GM12878 (cell line): Measurements from ENCODE around the gene UBE2D1. TPM values are rescaled to one million over a fixed set of nuclear protein-coding genes. Genes with fewer than 3 reads are reported as not detected.

Experiments used
- ATAC-seq: fragments of 200-7000 bp; cut with Tn5 transposase; 3 replicates; pipeline ENCODE4 v1.9.1; 2020; ENCODE audit warnings: mild to moderate bottlenecking, moderate library complexity
- BruUV-seq: library from RNA; stranded (reverse); fragments of 400-500 nt; replicated peaks from 2 replicates; lab custom pipeline; 2021; lab: Mats Ljungman, UMichigan
- CTCF ChIA-PET: fragments of 300-600 bp; sonication (Branson Sonifier 250); formaldehyde crosslinking; extraction: SDS; loops from one replicate; lab custom pipeline; 2021; ENCODE audit warnings: inconsistent platforms; lab: Yijun Ruan, JAX
- POLR2A ChIA-PET: fragments of 350-600 bp; formaldehyde crosslinking; extraction: SDS; loops from one replicate; lab custom pipeline; 2021; ENCODE audit warnings: inconsistent platforms; lab: Charles Lee
- RAD21 ChIA-PET: fragments of 300-600 bp; sonication (Branson Sonifier 250); formaldehyde crosslinking; loops from one replicate; lab custom pipeline; 2023; ENCODE audit warnings: antibody characterized with exemption; ENCODE audit not compliant: unreplicated experiment; lab: Charles Lee
- SMC1A ChIA-PET: fragments of 300-600 bp; sonication (Branson Sonifier 250); formaldehyde crosslinking; loops from one replicate; lab custom pipeline; 2023; ENCODE audit not compliant: unreplicated experiment, uncharacterized antibody; lab: Charles Lee
- DNase-seq: peaks from one replicate; pipeline ENCODE4 v3.0.0-alpha.2; 2011; ENCODE audit warnings: low read depth, low spot score
- FAIRE-seq: peaks from 3 replicates; lab custom pipeline; 2011; peaks lifted over from hg19 to GRCh38; lab: Jason Lieb, UNC
- H2AFZ ChIP-seq: 2 replicates; pipeline ENCODE4 v1.6.0; 2011; ENCODE audit warnings: low read depth, low read length, control low read depth; ENCODE audit not compliant: control insufficient read depth
- H3K27ac ChIP-seq: 2 replicates; pipeline ENCODE4 v1.5.1; 2011; ENCODE audit warnings: control low read depth; ENCODE audit not compliant: control insufficient read depth, insufficient read depth
- H3K27me3 ChIP-seq, 2 experiments: replicated peaks in 1 of 2; 2 replicates each; pipeline versions ENCODE4 v1.6.0 to v1.6.1; 2011; ENCODE audit warnings: low read length in 1 of 2; ENCODE audit not compliant: control insufficient read depth in 2 of 2, insufficient read depth in 2 of 2
- H3K36me3 ChIP-seq, 2 experiments: 2 replicates each; pipeline ENCODE4 v1.5.1; 2011; ENCODE audit warnings: low read length in 1 of 2; ENCODE audit not compliant: control insufficient read depth in 2 of 2, insufficient read depth in 2 of 2
- H3K4me1 ChIP-seq: 2 replicates; pipeline ENCODE4 v1.6.1; 2011; ENCODE audit warnings: mild to moderate bottlenecking, low read length, moderate library complexity, mixed read lengths; ENCODE audit not compliant: control insufficient read depth, insufficient read depth
- H3K4me2 ChIP-seq: 2 replicates; pipeline ENCODE4 v1.6.0; 2011; ENCODE audit warnings: control low read depth; ENCODE audit not compliant: control insufficient read depth, insufficient read depth
- H3K4me3 ChIP-seq: fragments of 200-600 bp; sonication (generic); 2 replicates; pipeline ENCODE4 v1.5.1; 2016
- H3K79me2 ChIP-seq: 2 replicates; pipeline ENCODE4 v1.6.0; 2011; ENCODE audit warnings: low read length; ENCODE audit not compliant: control insufficient read depth, insufficient read depth
- H3K9ac ChIP-seq: 2 replicates; pipeline ENCODE4 v1.8.0; 2011; ENCODE audit warnings: low read length, control low read depth, mixed read lengths; ENCODE audit not compliant: control insufficient read depth, insufficient read depth
- H3K9me3 ChIP-seq: replicated peaks from 3 replicates; pipeline ENCODE4 v1.5.1; 2011; ENCODE audit warnings: mild to moderate bottlenecking, low read length; ENCODE audit not compliant: control insufficient read depth, insufficient read depth
- H4K20me1 ChIP-seq: 2 replicates; pipeline ENCODE4 v1.6.0; 2011; ENCODE audit not compliant: control insufficient read depth, insufficient read depth
- BRCA1 ChIP-seq: IDR thresholded peaks from 2 replicates; pipeline ENCODE4 v1.6.1; 2011; ENCODE audit warnings: low read depth, low read length, improper control_type of control experiment
- CHD4 ChIP-seq: fragments of 200-600 bp; sonication (generic); IDR thresholded peaks from 2 replicates; pipeline ENCODE4 v1.6.1; 2016; ENCODE audit warnings: mild to moderate bottlenecking
- KDM1A ChIP-seq: fragments of 200-600 bp; sonication (generic); IDR thresholded peaks from 2 replicates; pipeline ENCODE4 v1.6.1; 2016; ENCODE audit warnings: borderline replicate concordance
- MTA3 ChIP-seq: IDR thresholded peaks from 2 replicates; pipeline ENCODE4 v1.6.1; 2012; ENCODE audit warnings: low read length, inconsistent platforms, borderline replicate concordance
- RELA ChIP-seq: fragments of 450-650 bp; IDR thresholded peaks from 2 replicates; pipeline ENCODE4 v1.8.0; 2014; ENCODE audit warnings: borderline replicate concordance; ENCODE audit not compliant: partially characterized antibody
- SPI1 ChIP-seq: IDR thresholded peaks from 2 replicates; pipeline ENCODE4 v1.6.1; 2011; ENCODE audit warnings: low read depth, mild to moderate bottlenecking, low read length, moderate library complexity, borderline replicate concordance; ENCODE audit not compliant: insufficient read depth
- WRNIP1 ChIP-seq: IDR thresholded peaks from 2 replicates; pipeline ENCODE4 v1.6.1; 2011; ENCODE audit warnings: low read depth, low read length, improper control_type of control experiment, borderline replicate concordance
- WGBS: methylation state at CpG from one replicate; pipeline ENCODE4 v1.1.6; 2016; ENCODE audit warnings: low lambda C conversion rate; ENCODE audit not compliant: insufficient replicate concordance, insufficient coverage; ENCODE audit errors: missing lambda C conversion rate; 5-methylcytosine and 5-hydroxymethylcytosine counted together
- in situ Hi-C: fragments of 300-500 bp; cut with MboI; formaldehyde crosslinking; loops from 9 replicates; pipeline ENCODE4 v1.14.3; 2018; ENCODE audit warnings: mixed read lengths
- intact Hi-C: fragments of 100-400 bp; cut with micrococcal nuclease; formaldehyde crosslinking; loops from one replicate; pipeline ENCODE4 v1.14.2; 2022; ENCODE audit not compliant: unreplicated experiment
- polyA plus RNA-seq, 11 experiments: library from polyadenylated mRNA; depleted of rRNA in 4 of 11; unstranded in 6 of 11; stranded (reverse) in 5 of 11; fragments of >200 nt; fragmentation: Nextera tagmentation in 4 of 11; fragmentation: Illumina TruSeq in 1 of 11; extraction: Ambion mirVana in 4 of 11; extraction: Trizol in 1 of 11; gene quantifications; 1 replicate in 1 of 11; 2 replicates in 10 of 11; pipeline versions ENCODE4 v1.2.1 to v1.2.3, GENCODE V29; 2011 to 2016; ENCODE audit warnings: inconsistent platforms in 2 of 11, missing spikeins in 2 of 11, low read depth in 1 of 11
- total RNA-seq, 4 experiments: library from RNA; depleted of rRNA in 3 of 4; stranded (reverse); fragments of >200 nt in 3 of 4; fragmentation: Illumina TruSeq in 1 of 4; extraction: Trizol in 1 of 4; gene quantifications; 2 replicates each; pipeline versions ENCODE4 v1.2.1 to v1.2.3, GENCODE V29; 2013 to 2021
- TF ChIP-seq, protein P1 (sequence below), 3 experiments: IDR thresholded peaks in 2 of 3; conservative IDR thresholded peaks in 1 of 3; 2 replicates each; pipeline ENCODE4 v1.5.1; 2011; ENCODE audit warnings: low read depth in 3 of 3, low read length in 3 of 3, mild to moderate bottlenecking in 3 of 3, control low read depth in 2 of 3, moderate library complexity in 2 of 3, inconsistent platforms in 1 of 3, mixed read lengths in 1 of 3; ENCODE audit not compliant: control insufficient read depth in 2 of 3, insufficient read depth in 1 of 3; ENCODE audit errors: extremely low read depth in 1 of 3
- TF ChIP-seq, protein P2 (sequence below): IDR thresholded peaks from 2 replicates; pipeline ENCODE4 v1.6.1; 2012; ENCODE audit warnings: low read depth, low read length, improper control_type of control experiment
- TF ChIP-seq, protein P3 (sequence below): fragments of 450-650 bp; formaldehyde crosslinking; IDR thresholded peaks from 2 replicates; pipeline ENCODE4 v1.4.0; 2020; ENCODE audit warnings: mild to moderate bottlenecking, moderate library complexity
- TF ChIP-seq, protein P4 (sequence below): fragments of 450-650 bp; IDR thresholded peaks from 2 replicates; pipeline ENCODE4 v1.6.1; 2017; ENCODE audit warnings: antibody characterized with exemption, mild to moderate bottlenecking, moderate library complexity

The UBE2D1 gene
- total and polyA plus RNA-seq, 10 of the 15 experiments (the other 5 are each of a cell fraction or from before 2014, with no cell fraction given), result 6.1 to 32.0 (median 15.5) TPM

DNA sequence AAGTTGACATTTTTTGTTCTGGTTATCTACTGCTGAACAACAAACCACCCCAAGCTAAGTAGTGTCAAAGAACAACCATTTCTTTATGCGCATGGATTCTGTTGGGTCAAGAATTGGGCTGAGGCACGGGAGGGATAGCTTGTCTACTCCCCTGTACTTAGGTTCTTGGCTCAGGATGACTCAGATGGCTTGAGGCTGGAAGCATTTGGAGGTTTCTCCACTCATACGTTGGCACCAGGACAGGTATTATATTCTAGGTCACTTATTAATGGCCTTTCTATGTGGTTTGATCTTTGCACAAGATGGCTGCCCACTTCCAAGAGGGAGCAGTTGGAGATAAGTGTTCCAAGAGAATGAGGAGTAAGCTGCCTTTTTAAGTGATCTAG, 38.6 kb downstream of the UBE2D1 start (continued):
- TF ChIP-seq, protein P1, sequence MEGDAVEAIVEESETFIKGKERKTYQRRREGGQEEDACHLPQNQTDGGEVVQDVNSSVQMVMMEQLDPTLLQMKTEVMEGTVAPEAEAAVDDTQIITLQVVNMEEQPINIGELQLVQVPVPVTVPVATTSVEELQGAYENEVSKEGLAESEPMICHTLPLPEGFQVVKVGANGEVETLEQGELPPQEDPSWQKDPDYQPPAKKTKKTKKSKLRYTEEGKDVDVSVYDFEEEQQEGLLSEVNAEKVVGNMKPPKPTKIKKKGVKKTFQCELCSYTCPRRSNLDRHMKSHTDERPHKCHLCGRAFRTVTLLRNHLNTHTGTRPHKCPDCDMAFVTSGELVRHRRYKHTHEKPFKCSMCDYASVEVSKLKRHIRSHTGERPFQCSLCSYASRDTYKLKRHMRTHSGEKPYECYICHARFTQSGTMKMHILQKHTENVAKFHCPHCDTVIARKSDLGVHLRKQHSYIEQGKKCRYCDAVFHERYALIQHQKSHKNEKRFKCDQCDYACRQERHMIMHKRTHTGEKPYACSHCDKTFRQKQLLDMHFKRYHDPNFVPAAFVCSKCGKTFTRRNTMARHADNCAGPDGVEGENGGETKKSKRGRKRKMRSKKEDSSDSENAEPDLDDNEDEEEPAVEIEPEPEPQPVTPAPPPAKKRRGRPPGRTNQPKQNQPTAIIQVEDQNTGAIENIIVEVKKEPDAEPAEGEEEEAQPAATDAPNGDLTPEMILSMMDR (IDR thresholded peaks at IDR 0.05 in 2 of 3, conservative IDR thresholded peaks at IDR 0.05 in 1 of 3; ENCODE audit: control insufficient read depth in 2 of 3, extremely low read depth in 1 of 3, insufficient read depth in 1 of 3, low read depth in 3 of 3, low read length in 3 of 3), result no peak
- TF ChIP-seq CHD4 (no peak), KDM1A (no peak), BRCA1 (no peak), SPI1 (no peak)
- TF ChIP-seq, protein P2, sequence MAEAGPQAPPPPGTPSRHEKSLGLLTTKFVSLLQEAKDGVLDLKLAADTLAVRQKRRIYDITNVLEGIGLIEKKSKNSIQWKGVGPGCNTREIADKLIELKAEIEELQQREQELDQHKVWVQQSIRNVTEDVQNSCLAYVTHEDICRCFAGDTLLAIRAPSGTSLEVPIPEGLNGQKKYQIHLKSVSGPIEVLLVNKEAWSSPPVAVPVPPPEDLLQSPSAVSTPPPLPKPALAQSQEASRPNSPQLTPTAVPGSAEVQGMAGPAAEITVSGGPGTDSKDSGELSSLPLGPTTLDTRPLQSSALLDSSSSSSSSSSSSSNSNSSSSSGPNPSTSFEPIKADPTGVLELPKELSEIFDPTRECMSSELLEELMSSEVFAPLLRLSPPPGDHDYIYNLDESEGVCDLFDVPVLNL, result no peak

DNA sequence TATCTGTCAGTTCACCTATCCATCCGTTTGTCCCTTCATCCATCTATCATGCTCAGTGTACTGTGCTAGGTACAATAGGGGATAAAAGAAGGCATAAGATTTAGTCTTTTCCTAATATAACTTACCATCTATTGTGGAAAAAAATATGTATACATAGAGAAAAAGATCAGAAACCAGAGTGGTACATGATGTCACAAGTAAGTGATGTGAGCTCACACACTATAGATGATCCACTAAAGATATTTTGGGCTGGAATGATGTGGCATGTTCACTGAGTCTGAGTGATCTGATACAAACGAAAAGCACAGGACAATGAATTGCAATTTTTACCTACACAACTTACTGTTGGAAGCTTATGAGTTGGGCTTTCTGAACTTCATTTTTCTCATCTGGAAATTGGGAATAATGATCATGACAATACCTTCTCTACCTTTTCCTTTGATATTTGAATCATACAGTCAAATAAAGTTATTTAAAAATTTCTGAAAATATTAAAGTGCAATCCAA, 47.7 kb downstream of the UBE2D1 start:
- Histone ChIP-seq H3K4me1 (peaks cover 5% of the 10 kb centered on the region), H3K4me2 (no peak overlapping the region), H3K27ac (no peak overlapping the region), H3K9ac (no peak overlapping the region), H3K9me3 (no peaks in the 10 kb centered on the region), H3K4me3 (no peak overlapping the region), H4K20me1 (no peaks in the 10 kb centered on the region), H2AFZ (no peak overlapping the region), H3K36me3 (no peaks in the 10 kb centered on the region), H3K79me2 (peaks cover 26% of the 10 kb centered on the region), H3K27me3 (no peaks in the 10 kb centered on the region)
- TF ChIP-seq WRNIP1 (no peak), RELA (no peak), MTA3 (no peak)
- TF ChIP-seq, protein P3, sequence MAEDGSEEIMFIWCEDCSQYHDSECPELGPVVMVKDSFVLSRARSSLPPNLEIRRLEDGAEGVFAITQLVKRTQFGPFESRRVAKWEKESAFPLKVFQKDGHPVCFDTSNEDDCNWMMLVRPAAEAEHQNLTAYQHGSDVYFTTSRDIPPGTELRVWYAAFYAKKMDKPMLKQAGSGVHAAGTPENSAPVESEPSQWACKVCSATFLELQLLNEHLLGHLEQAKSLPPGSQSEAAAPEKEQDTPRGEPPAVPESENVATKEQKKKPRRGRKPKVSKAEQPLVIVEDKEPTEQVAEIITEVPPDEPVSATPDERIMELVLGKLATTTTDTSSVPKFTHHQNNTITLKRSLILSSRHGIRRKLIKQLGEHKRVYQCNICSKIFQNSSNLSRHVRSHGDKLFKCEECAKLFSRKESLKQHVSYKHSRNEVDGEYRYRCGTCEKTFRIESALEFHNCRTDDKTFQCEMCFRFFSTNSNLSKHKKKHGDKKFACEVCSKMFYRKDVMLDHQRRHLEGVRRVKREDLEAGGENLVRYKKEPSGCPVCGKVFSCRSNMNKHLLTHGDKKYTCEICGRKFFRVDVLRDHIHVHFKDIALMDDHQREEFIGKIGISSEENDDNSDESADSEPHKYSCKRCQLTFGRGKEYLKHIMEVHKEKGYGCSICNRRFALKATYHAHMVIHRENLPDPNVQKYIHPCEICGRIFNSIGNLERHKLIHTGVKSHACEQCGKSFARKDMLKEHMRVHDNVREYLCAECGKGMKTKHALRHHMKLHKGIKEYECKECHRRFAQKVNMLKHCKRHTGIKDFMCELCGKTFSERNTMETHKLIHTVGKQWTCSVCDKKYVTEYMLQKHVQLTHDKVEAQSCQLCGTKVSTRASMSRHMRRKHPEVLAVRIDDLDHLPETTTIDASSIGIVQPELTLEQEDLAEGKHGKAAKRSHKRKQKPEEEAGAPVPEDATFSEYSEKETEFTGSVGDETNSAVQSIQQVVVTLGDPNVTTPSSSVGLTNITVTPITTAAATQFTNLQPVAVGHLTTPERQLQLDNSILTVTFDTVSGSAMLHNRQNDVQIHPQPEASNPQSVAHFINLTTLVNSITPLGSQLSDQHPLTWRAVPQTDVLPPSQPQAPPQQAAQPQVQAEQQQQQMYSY, result no peak
- TF ChIP-seq, protein P4, sequence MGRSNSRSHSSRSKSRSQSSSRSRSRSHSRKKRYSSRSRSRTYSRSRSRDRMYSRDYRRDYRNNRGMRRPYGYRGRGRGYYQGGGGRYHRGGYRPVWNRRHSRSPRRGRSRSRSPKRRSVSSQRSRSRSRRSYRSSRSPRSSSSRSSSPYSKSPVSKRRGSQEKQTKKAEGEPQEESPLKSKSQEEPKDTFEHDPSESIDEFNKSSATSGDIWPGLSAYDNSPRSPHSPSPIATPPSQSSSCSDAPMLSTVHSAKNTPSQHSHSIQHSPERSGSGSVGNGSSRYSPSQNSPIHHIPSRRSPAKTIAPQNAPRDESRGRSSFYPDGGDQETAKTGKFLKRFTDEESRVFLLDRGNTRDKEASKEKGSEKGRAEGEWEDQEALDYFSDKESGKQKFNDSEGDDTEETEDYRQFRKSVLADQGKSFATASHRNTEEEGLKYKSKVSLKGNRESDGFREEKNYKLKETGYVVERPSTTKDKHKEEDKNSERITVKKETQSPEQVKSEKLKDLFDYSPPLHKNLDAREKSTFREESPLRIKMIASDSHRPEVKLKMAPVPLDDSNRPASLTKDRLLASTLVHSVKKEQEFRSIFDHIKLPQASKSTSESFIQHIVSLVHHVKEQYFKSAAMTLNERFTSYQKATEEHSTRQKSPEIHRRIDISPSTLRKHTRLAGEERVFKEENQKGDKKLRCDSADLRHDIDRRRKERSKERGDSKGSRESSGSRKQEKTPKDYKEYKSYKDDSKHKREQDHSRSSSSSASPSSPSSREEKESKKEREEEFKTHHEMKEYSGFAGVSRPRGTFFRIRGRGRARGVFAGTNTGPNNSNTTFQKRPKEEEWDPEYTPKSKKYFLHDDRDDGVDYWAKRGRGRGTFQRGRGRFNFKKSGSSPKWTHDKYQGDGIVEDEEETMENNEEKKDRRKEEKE, result no peak
- FAIRE-seq (no peak), ATAC-seq (no peak), DNase-seq (no peak)
- in situ Hi-C loops, result loop anchor here (10.0 kb wide), 1 partner anchor 208 kb away; no protein-coding TSS in a partner anchor
- no TSS peak for BruUV-seq
- ChIA-PET POLR2A (interaction anchor here (0.6 kb wide), 1 partner anchor 12 kb away, joined by 3 read pairs; no protein-coding TSS in a partner anchor), RAD21 (no interaction called here), SMC1A (interaction anchor here (1.0 to 1.5 kb wide), 5 partner anchors 17 to 45 kb away, joined by 3 to 5 read pairs (median 3); no protein-coding TSS in a partner anchor), CTCF (interaction anchor here (0.8 kb wide), 1 partner anchor 9 kb away, joined by 3 read pairs; no protein-coding TSS in a partner anchor)
- 77% methylated on average over 2 of the region's 2 CpGs for WGBS
- intact Hi-C loops, result loop anchor here (10.0 kb wide), 1 partner anchor 1972 kb away; no protein-coding TSS in a partner anchor
